WTC11 (cell line): ENCODE data around the gene CHI3L1. TPM values are rescaled to one million over a fixed set of nuclear protein-coding genes. Genes with fewer than 3 reads are reported as not detected.

ENCODE experiments used
- ATAC-seq: fragments of 200-7000 bp; cut with Tn5 transposase; 2 replicates; pipeline ENCODE4 v1.10.0; 2021; ENCODE audit warnings: mild to moderate bottlenecking, moderate library complexity
- CTCF ChIA-PET: fragments of 300-600 bp; sonication (Branson Sonifier 250); formaldehyde crosslinking; loops from one replicate; lab custom pipeline; 2021; ENCODE audit warnings: antibody characterized with exemption; lab: Charles Lee
- POLR2A ChIA-PET: fragments of 350-600 bp; sonication (Branson Sonifier 250); formaldehyde crosslinking; loops from one replicate; lab custom pipeline; 2021; ENCODE audit warnings: antibody characterized with exemption; lab: Charles Lee
- DNase-seq: peaks from one replicate; pipeline ENCODE4 v3.0.0; 2021; ENCODE audit warnings: low spot score
- H3K27ac Mint-ChIP-seq: 2 replicates; pipeline ENCODE4 v1.8.0; 2021; ENCODE audit warnings: mixed read lengths
- H3K27me3 Mint-ChIP-seq: 2 replicates; pipeline ENCODE4 v1.8.0; 2021; ENCODE audit warnings: low read depth, mild to moderate bottlenecking, moderate library complexity, mixed read lengths
- H3K36me3 Mint-ChIP-seq: 2 replicates; pipeline ENCODE4 v1.8.0; 2021; ENCODE audit warnings: mixed read lengths
- H3K4me1 Mint-ChIP-seq: 2 replicates; pipeline ENCODE4 v1.8.0; 2022; ENCODE audit warnings: mixed read lengths
- H3K4me3 Mint-ChIP-seq: 2 replicates; pipeline ENCODE4 v1.8.0; 2021; ENCODE audit warnings: mild to moderate bottlenecking, moderate library complexity, mixed read lengths
- H3K9me3 Mint-ChIP-seq: 2 replicates; pipeline ENCODE4 v1.8.0; 2021; ENCODE audit warnings: mixed read lengths
- CREM ChIP-seq: sonication (generic); formaldehyde crosslinking; IDR thresholded peaks from 2 replicates; pipeline ENCODE4 v1.8.1; 2022; ENCODE audit warnings: mild to moderate bottlenecking, missing genetic modification reagents, moderate library complexity
- ELF4 ChIP-seq: sonication (generic); formaldehyde crosslinking; IDR thresholded peaks from 2 replicates; pipeline ENCODE4 v1.8.1; 2022; ENCODE audit warnings: low read depth, mild to moderate bottlenecking, moderate library complexity, missing genetic modification reagents
- GRHL2 ChIP-seq: fragments of 250-450 bp; sonication (Bioruptor Pico); IDR thresholded peaks from 2 replicates; pipeline ENCODE4 v1.8.0; 2022; ENCODE audit warnings: mild to moderate bottlenecking, moderate library complexity; ENCODE audit not compliant: insufficient replicate concordance, severe bottlenecking
- HMGA2 ChIP-seq: fragments of 250-450 bp; sonication (Bioruptor Pico); IDR thresholded peaks from 2 replicates; pipeline ENCODE4 v1.4.0; 2021; ENCODE audit warnings: mild to moderate bottlenecking, moderate library complexity
- MYBL2 ChIP-seq: sonication (generic); formaldehyde crosslinking; IDR thresholded peaks from 2 replicates; pipeline ENCODE4 v1.8.1; 2023; ENCODE audit warnings: mild to moderate bottlenecking, moderate library complexity, missing genetic modification reagents
- NR3C1 ChIP-seq: sonication (generic); formaldehyde crosslinking; conservative IDR thresholded peaks from 2 replicates; pipeline ENCODE4 v1.8.1; 2023; ENCODE audit warnings: low read depth, mild to moderate bottlenecking, missing genetic modification reagents
- RELA ChIP-seq: sonication (generic); formaldehyde crosslinking; IDR thresholded peaks from 2 replicates; pipeline ENCODE4 v1.8.1; 2022; ENCODE audit warnings: missing genetic modification reagents, mild to moderate bottlenecking, borderline replicate concordance
- SP1 ChIP-seq: sonication (generic); formaldehyde crosslinking; conservative IDR thresholded peaks from 2 replicates; pipeline ENCODE4 v1.8.1; 2022; ENCODE audit warnings: missing genetic modification reagents
- TEAD1 ChIP-seq: sonication (generic); formaldehyde crosslinking; IDR thresholded peaks from 2 replicates; pipeline ENCODE4 v1.8.0; 2022; ENCODE audit warnings: mild to moderate bottlenecking, missing genetic modification reagents
- ZNF232 ChIP-seq: sonication (generic); formaldehyde crosslinking; IDR thresholded peaks from 2 replicates; pipeline ENCODE4 v1.8.0; 2022; ENCODE audit warnings: mild to moderate bottlenecking, missing genetic modification reagents
- ZNF263 ChIP-seq: sonication (generic); formaldehyde crosslinking; IDR thresholded peaks from 2 replicates; pipeline ENCODE4 v1.8.1; 2022; ENCODE audit warnings: low read depth, mild to moderate bottlenecking, moderate library complexity, missing genetic modification reagents
- total RNA-seq: library from RNA; stranded (reverse); gene quantifications from 3 replicates; pipeline ENCODE4 v1.2.3, GENCODE V29; 2021
- TF ChIP-seq, protein P1 (sequence below): fragments of 250-450 bp; sonication (Bioruptor Pico); IDR thresholded peaks from 2 replicates; pipeline ENCODE4 v1.8.0; 2021; ENCODE audit warnings: mild to moderate bottlenecking
- TF ChIP-seq, protein P2 (sequence below): fragments of 200-600 bp; IDR thresholded peaks from 2 replicates; pipeline ENCODE4 v1.8.0; 2022; ENCODE audit warnings: antibody characterized with exemption
- TF ChIP-seq, protein P3 (sequence below): sonication (generic); formaldehyde crosslinking; IDR thresholded peaks from 2 replicates; pipeline ENCODE4 v1.8.0; 2022; ENCODE audit warnings: mild to moderate bottlenecking, missing genetic modification reagents
- TF ChIP-seq, protein P4 (sequence below): sonication (generic); formaldehyde crosslinking; IDR thresholded peaks from 2 replicates; pipeline ENCODE4 v1.8.1; 2022; ENCODE audit warnings: low read depth, mild to moderate bottlenecking, moderate library complexity, missing genetic modification reagents, borderline replicate concordance

CHI3L1 gene
- total RNA-seq, 1 experiment from 2014 or later, result 0.24 TPM

DNA sequence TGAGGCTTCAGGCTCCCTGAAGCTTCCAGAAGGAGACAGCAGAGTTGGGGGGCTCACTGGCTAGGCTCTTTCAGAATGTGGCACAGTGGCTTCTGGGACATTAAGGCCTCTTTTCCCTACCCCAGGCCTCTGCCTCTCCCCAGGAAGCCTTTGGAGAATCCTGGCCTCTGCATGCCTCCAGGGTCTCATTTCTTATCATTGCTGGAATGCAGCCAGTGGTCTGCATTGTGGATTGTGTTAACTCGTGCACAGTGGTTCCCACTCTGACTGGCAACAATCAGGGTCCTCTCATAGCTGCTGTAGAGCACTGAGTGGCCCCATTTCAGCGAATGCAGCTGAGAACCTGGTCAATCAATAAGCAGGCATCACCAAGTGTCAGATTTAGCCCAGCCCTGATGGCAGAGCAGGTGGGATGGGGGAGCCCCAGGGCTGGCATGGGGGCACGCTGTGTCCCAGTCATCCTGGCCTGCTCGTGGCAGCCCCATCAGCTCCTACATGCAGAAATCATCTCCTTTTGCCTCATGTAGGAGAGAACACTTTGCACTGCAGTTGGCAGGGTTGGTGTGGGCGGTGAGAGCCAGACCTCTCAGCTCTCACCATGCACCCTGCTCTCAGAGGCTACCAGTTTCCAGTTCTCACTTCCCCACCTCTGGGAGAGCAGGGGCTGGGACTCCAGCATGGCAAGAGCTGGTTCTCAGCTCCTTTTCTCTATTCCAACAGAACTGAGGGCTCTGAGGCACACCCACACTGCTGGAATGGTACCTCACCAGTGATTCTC is 45.6 kb downstream of the CHI3L1 start (continued):
- TF ChIP-seq, protein P1, sequence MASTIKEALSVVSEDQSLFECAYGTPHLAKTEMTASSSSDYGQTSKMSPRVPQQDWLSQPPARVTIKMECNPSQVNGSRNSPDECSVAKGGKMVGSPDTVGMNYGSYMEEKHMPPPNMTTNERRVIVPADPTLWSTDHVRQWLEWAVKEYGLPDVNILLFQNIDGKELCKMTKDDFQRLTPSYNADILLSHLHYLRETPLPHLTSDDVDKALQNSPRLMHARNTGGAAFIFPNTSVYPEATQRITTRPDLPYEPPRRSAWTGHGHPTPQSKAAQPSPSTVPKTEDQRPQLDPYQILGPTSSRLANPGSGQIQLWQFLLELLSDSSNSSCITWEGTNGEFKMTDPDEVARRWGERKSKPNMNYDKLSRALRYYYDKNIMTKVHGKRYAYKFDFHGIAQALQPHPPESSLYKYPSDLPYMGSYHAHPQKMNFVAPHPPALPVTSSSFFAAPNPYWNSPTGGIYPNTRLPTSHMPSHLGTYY (CRISPR knock-in tag), result no peak
- TF ChIP-seq, protein P2, sequence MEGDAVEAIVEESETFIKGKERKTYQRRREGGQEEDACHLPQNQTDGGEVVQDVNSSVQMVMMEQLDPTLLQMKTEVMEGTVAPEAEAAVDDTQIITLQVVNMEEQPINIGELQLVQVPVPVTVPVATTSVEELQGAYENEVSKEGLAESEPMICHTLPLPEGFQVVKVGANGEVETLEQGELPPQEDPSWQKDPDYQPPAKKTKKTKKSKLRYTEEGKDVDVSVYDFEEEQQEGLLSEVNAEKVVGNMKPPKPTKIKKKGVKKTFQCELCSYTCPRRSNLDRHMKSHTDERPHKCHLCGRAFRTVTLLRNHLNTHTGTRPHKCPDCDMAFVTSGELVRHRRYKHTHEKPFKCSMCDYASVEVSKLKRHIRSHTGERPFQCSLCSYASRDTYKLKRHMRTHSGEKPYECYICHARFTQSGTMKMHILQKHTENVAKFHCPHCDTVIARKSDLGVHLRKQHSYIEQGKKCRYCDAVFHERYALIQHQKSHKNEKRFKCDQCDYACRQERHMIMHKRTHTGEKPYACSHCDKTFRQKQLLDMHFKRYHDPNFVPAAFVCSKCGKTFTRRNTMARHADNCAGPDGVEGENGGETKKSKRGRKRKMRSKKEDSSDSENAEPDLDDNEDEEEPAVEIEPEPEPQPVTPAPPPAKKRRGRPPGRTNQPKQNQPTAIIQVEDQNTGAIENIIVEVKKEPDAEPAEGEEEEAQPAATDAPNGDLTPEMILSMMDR, result no peak
- no peak for TF ChIP-seq SP1
- no peak for TF ChIP-seq CREM (CRISPR knock-in tag)
- no peak for TF ChIP-seq GRHL2 (CRISPR knock-in tag)
- TF ChIP-seq, protein P3, sequence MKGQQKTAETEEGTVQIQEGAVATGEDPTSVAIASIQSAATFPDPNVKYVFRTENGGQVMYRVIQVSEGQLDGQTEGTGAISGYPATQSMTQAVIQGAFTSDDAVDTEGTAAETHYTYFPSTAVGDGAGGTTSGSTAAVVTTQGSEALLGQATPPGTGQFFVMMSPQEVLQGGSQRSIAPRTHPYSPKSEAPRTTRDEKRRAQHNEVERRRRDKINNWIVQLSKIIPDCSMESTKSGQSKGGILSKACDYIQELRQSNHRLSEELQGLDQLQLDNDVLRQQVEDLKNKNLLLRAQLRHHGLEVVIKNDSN, result no peak
- no peak for TF ChIP-seq ZNF263
- no peak for TF ChIP-seq ZNF232 (CRISPR knock-in tag)
- TF ChIP-seq ELF4 (CRISPR knock-in tag), result no peak

DNA sequence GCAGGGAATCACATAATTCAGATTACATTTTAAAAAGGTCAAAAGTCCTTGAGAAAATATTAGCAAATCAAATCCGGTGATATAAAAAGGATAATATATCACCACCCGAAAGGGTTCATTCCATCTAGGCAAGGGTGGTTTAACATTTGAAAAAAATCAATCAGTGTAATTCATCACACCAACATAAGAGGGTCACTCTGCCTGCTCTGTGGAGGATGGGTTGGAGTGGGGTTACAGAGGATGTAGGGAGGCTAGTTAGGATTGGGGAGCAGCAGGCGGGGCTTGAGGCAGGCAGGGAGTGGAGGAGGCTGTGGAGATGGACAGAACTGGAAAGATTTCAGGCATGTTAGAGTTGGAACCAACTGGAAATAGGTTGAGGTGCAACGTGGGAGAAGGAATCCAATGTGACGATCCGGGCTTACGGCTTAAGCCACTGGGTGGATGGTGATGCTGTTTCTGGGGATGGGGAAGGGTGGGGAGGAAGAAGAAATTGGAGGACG is 46.5 kb downstream of the CHI3L1 start:
- TF ChIP-seq HMGA2 (CRISPR knock-in tag), result no peak
- Mint-ChIP-seq H3K27ac (no peak overlapping the region), H3K4me3 (no peak overlapping the region), H3K36me3 (peaks cover 4% of the 10 kb centered on the region), H3K9me3 (peaks cover 8% of the 10 kb centered on the region), H3K27me3 (no peaks in the 10 kb centered on the region; the same call in 1 of the 2 replicates), H3K4me1 (peaks cover 9% of the 10 kb centered on the region)
- no peak for ATAC-seq
- no peak for DNase-seq
- CTCF ChIA-PET, result interaction anchor here (1.6 to 2.1 kb wide), 3 partner anchors 12 to 127 kb away, joined by 5 to 12 read pairs (median 6); no protein-coding TSS in a partner anchor
- POLR2A ChIA-PET, result no interaction called here

DNA sequence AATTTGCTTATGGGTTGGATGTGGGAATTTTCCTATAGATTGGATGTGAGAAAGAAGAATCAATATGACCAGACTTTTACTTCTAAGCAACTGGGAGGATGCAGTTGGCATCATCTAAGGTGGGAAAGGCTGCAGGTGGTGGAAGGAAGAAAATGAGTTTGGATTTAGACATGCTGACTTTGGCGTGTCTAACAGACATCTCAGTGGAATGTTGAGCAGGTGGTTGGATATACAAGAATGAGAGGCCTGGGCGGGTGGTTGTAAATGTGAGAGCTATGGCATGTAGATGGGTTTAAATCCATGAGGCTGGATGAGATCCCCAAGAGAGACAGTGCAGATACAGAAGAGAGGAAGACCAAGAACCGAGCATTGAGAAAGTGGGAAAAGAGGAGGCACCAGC is 48.4 kb downstream of the CHI3L1 start:
- Mint-ChIP-seq H3K4me3 (no peak overlapping the region), H3K36me3 (no peaks in the 10 kb centered on the region), H3K27me3 (no peaks in the 10 kb centered on the region; the same call in 1 of the 2 replicates), H3K4me1 (peaks cover 10% of the 10 kb centered on the region), H3K27ac (no peak overlapping the region), H3K9me3 (peaks cover 4% of the 10 kb centered on the region; the same call in 1 of the 2 replicates)
- POLR2A ChIA-PET, result no interaction called here
- TF ChIP-seq, protein P4, sequence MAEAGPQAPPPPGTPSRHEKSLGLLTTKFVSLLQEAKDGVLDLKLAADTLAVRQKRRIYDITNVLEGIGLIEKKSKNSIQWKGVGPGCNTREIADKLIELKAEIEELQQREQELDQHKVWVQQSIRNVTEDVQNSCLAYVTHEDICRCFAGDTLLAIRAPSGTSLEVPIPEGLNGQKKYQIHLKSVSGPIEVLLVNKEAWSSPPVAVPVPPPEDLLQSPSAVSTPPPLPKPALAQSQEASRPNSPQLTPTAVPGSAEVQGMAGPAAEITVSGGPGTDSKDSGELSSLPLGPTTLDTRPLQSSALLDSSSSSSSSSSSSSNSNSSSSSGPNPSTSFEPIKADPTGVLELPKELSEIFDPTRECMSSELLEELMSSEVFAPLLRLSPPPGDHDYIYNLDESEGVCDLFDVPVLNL (CRISPR knock-in tag), result no peak
- TF ChIP-seq TEAD1 (no peak), RELA (no peak), NR3C1 (CRISPR knock-in tag) (no peak), ELF4 (CRISPR knock-in tag) (no peak), MYBL2 (CRISPR knock-in tag) (no peak)
- CTCF ChIA-PET, result interaction anchor here (1.0 to 2.3 kb wide), 6 partner anchors 10 to 98 kb away, joined by 3 to 13 read pairs (median 6); partner anchors contain the start of gene ADORA1
- ATAC-seq (no peak), DNase-seq (no peak)
